Bronchial epithelial cell (primary cell): ENCODE measurements around the gene DYRK2. TPM values are rescaled to one million over a fixed set of nuclear protein-coding genes. Genes with fewer than 3 reads are reported as not detected.
A peak's percentile ranks its signal among the peaks of the same experiment; 100 is the strongest.

Experiments
- DNase-seq: peaks from one replicate; pipeline ENCODE4 v3.0.0-alpha.2; 2010; ENCODE audit warnings: low read depth
- FAIRE-seq: peaks from 2 replicates; lab custom pipeline; 2011; peaks lifted over from hg19 to GRCh38; lab: Jason Lieb, UNC
- H3K27me3 ChIP-seq: 2 replicates; pipeline ENCODE4 v1.5.1; 2011; ENCODE audit warnings: low read length; ENCODE audit not compliant: control insufficient read depth, insufficient read depth
- H3K36me3 ChIP-seq: 2 replicates; pipeline ENCODE4 v1.5.1; 2011; ENCODE audit warnings: low read length; ENCODE audit not compliant: control insufficient read depth, insufficient read depth
- H3K4me3 ChIP-seq: 2 replicates; pipeline ENCODE4 v1.5.1; 2011; ENCODE audit warnings: mild to moderate bottlenecking, low read depth, low read length, control low read depth
- total RNA-seq: library from RNA; depleted of rRNA; stranded (reverse); fragments of >200 nt; gene quantifications from 2 replicates; pipeline ENCODE4 v1.2.1, GENCODE V29; 2014
- TF ChIP-seq, protein P1 (sequence below): IDR thresholded peaks from 2 replicates; pipeline ENCODE4 v1.5.1; 2011; ENCODE audit warnings: mild to moderate bottlenecking, moderate library complexity, low read length, control low read depth, inconsistent platforms; ENCODE audit not compliant: insufficient read depth, severe bottlenecking

DYRK2 gene
- total RNA-seq: 17.6 and 23.8 TPM in 2 replicates

DNA sequence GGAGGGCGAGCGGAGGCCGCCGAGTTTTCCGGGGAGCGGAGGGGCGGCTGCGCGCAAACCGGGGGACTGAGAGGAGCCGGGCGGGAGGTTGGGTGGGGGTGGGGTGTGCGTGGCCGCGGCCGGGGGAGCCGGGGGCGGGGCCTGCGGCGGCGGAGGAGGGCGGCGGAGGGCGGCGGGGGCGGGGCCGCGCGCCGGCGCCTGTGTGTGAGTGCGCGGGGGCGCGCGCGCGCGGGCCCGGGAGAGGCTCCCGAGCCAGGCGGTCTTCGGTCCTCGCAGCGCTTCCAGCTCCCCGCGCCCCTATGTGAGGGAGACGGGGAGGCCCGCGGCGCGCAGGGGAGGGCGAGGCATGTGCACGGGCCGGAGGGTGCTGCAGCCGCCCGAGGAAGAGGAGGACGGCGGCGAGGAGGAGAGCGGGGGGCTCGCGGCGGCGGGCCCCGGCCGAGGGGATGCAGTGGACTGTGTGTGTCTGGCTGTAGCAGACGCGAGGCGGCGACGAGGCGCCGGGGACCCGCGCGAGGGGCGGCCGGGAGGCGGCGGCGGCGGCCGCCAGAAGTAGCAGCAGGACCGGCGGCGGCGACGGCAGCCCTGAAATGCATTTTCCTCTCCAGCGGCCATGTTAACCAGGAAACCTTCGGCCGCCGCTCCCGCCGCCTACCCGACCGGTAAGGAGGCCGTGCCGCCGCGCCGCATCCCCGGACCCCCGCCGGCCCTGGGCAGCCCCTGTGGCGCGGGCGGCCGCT is at the start of gene DYRK2:
TSS of gene DYRK2 (plus strand) at position 225 of the 740 bp plus-strand sequence. CDS start at position 614, 389 bp downstream.
- Histone ChIP-seq H3K4me3 (peak within 1 kb of the TSS; percentile 64), H3K36me3 (no peaks in the 10 kb centered on the region), H3K27me3 (no peaks in the 10 kb centered on the region)
- FAIRE-seq (no peak), DNase-seq (peak; percentile 26)
- TF ChIP-seq, protein P1, sequence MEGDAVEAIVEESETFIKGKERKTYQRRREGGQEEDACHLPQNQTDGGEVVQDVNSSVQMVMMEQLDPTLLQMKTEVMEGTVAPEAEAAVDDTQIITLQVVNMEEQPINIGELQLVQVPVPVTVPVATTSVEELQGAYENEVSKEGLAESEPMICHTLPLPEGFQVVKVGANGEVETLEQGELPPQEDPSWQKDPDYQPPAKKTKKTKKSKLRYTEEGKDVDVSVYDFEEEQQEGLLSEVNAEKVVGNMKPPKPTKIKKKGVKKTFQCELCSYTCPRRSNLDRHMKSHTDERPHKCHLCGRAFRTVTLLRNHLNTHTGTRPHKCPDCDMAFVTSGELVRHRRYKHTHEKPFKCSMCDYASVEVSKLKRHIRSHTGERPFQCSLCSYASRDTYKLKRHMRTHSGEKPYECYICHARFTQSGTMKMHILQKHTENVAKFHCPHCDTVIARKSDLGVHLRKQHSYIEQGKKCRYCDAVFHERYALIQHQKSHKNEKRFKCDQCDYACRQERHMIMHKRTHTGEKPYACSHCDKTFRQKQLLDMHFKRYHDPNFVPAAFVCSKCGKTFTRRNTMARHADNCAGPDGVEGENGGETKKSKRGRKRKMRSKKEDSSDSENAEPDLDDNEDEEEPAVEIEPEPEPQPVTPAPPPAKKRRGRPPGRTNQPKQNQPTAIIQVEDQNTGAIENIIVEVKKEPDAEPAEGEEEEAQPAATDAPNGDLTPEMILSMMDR: no peak

DNA sequence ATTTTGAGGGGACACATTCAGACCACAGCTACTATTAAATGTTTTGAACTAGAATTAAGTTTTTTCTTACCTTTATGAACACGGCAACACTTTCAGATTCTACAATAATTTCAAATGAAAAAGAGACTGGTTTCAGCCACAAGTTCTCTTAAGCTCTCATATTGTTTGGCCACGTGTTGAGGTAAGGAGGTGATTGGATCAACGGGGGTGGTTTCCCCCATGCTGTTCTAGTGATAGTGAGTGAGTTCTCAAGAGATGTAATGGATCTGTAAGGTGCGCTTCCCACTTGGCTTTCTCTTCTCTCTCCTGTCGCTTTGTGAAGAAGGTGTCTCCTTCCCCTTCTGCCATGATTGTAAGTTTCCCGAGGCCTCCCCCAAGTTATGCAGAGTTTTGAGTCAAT is 48.9 kb upstream of the DYRK2 start:
- TF ChIP-seq, protein P1: no peak
- H3K27me3 ChIP-seq: no peaks in the 10 kb centered on the region
- H3K36me3 ChIP-seq: no peaks in the 10 kb centered on the region
- DNase-seq: no peak
- H3K4me3 ChIP-seq: no peak overlapping the region
- FAIRE-seq: no peak

- Histone ChIP-seq H3K4me3 (no peak overlapping the region), H3K36me3 (no peaks in the 10 kb centered on the region), H3K27me3 (peaks cover 3% of the 10 kb centered on the region)
- TF ChIP-seq, protein P1: no peak
- DNase-seq (no peak), FAIRE-seq (no peak)
These were observed 47.4 kb upstream of the DYRK2 start for GRCh38 chr12:67601126-67601525.

- Histone ChIP-seq H3K27me3 (peaks cover 3% of the 10 kb centered on the region), H3K4me3 (no peak overlapping the region), H3K36me3 (no peaks in the 10 kb centered on the region)
- no peak for DNase-seq
- TF ChIP-seq, protein P1: no peak
- FAIRE-seq: peak; percentile 13
These were observed 39.2 kb upstream of the DYRK2 start for GRCh38 chr12:67609226-67609870.

DNA sequence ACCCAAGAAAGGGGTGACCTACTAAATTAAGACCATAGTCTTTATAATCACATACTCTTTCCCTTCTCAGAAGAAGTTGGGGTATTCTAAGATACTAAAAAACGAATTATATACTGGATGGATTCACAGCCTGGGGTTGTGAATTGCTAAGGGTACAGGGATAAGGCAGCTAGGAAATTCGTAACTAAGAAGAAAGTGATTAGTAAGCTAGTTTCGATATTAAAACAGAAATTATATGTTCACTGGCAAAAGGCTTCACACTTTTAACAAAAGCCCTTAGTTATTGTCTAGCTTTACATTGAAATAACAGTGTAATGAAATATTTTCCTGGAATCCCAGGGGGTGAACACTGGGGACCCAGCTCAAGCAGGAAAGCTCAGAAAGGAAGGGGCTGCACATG is 35.5 kb upstream of the DYRK2 start:
- FAIRE-seq (no peak), DNase-seq (no peak)
- H3K27me3 ChIP-seq: no peaks in the 10 kb centered on the region
- H3K4me3 ChIP-seq: no peak overlapping the region
- TF ChIP-seq, protein P1: no peak
- H3K36me3 ChIP-seq: no peaks in the 10 kb centered on the region
